Activated naive CD8-positive, alpha-beta T cell treated with anti-CD3 and anti-CD28 coated beads, Interleukin-2, amount 50 U/mL, for 24 hours (primary cell): Measurements from ENCODE around the gene MTO1.
"Not testable (repeated sequence)": the region's sequence is repeated elsewhere in the genome, so short reads cannot be mapped to it uniquely, and the experiment has no call there.

Source experiments
- ATAC-seq: fragments of 150-1000 bp; cut with Tn5 transposase; one replicate; pipeline ENCODE4 v1.10.0; 2021
- DNase-seq: peaks from one replicate; pipeline ENCODE4 v3.0.0; 2021
- H3K27ac Mint-ChIP-seq: one replicate; pipeline ENCODE4 v1.8.0; 2021; ENCODE audit warnings: mild to moderate bottlenecking, mixed read lengths
- H3K27me3 Mint-ChIP-seq: one replicate; pipeline ENCODE4 v1.8.0; 2021; ENCODE audit warnings: mixed read lengths
- H3K36me3 Mint-ChIP-seq: one replicate; pipeline ENCODE4 v1.8.0; 2021; ENCODE audit warnings: low read depth, mixed read lengths
- H3K4me1 Mint-ChIP-seq: one replicate; pipeline ENCODE4 v1.8.0; 2021; ENCODE audit warnings: mixed read lengths
- H3K4me3 Mint-ChIP-seq: one replicate; pipeline ENCODE4 v1.8.0; 2021; ENCODE audit warnings: mild to moderate bottlenecking, moderate library complexity, mixed read lengths
- H3K9me3 Mint-ChIP-seq: one replicate; pipeline ENCODE4 v1.8.0; 2021; ENCODE audit warnings: mixed read lengths

MTO1 gene, protein sequence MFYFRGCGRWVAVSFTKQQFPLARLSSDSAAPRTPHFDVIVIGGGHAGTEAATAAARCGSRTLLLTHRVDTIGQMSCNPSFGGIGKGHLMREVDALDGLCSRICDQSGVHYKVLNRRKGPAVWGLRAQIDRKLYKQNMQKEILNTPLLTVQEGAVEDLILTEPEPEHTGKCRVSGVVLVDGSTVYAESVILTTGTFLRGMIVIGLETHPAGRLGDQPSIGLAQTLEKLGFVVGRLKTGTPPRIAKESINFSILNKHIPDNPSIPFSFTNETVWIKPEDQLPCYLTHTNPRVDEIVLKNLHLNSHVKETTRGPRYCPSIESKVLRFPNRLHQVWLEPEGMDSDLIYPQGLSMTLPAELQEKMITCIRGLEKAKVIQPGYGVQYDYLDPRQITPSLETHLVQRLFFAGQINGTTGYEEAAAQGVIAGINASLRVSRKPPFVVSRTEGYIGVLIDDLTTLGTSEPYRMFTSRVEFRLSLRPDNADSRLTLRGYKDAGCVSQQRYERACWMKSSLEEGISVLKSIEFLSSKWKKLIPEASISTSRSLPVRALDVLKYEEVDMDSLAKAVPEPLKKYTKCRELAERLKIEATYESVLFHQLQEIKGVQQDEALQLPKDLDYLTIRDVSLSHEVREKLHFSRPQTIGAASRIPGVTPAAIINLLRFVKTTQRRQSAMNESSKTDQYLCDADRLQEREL

DNA sequence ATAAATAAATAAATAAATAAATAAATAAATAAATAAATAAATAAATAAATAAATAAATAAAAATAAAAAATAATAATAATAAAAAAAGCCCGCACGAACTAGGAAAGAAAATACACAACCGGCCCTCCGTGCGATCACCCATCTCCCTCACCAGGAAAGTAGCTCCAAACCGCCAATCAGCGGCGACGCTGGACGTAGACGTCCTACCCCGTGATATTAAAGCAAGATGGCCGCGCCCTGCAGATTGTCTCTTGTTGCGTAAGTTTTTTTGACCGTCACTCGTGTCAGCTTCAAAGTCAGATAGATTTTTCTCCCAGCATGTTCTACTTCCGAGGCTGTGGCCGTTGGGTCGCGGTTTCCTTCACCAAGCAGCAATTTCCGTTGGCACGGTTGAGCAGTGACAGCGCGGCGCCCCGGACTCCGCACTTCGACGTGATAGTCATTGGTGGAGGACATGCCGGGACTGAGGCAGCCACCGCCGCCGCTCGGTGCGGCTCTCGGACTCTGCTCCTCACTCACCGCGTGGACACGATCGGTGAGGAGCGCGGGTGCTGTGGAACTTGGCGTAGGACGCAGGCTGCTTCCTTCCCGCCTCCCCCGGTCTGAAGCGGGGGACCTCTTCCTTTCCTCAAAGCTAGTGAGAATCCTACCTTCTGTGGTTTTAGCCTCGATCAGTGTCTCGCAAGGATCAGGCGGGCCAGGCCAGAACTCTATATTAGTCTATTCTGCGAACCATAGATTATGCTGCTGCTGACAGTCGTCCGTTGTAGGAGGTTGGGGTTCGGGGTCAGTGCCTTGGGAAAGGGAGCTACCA lies at the start of gene MTO1:
Gene MTO1 (plus strand): TSS at position 201 of the 814 bp plus-strand sequence. CDS start 118 bp downstream, at position 319.
- H3K9me3 Mint-ChIP-seq: no peaks in the 10 kb centered on the region
- H3K36me3 Mint-ChIP-seq: peaks cover 28% of the 10 kb centered on the region
- DNase-seq (peak; percentile 79), ATAC-seq (peak; percentile 95)
- peaks cover 41% of the 10 kb centered on the region for H3K4me1 Mint-ChIP-seq
- no peaks in the 10 kb centered on the region for H3K27me3 Mint-ChIP-seq
- peak within 1 kb of the TSS; percentile 98 for H3K27ac Mint-ChIP-seq
- peak within 1 kb of the TSS; percentile 95 for H3K4me3 Mint-ChIP-seq

DNA sequence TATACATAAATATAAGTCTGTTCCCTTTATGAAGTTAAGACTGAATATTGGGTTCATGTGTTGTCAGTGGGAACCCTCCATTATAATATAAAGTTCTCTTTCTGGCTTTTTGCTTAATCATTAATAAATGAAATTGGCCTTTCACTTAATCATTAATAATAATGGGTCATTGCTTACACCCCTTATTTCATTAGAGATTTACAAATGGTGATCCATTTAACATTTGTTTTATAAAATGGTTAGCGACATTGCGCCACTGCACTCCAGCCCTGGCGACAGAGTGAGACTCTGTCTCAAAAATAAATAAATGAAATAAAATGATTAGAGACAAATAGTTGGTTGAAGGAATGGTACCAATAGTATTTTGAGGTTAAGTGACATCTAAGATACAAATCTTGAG lies 48.4 kb upstream of the MTO1 start:
- Mint-ChIP-seq H3K4me1 (peaks cover under 1% of the 10 kb centered on the region), H3K36me3 (peaks cover 10% of the 10 kb centered on the region), H3K27ac (no peak overlapping the region), H3K4me3 (no peak overlapping the region), H3K27me3 (no peaks in the 10 kb centered on the region), H3K9me3 (no peaks in the 10 kb centered on the region)
- no peak for ATAC-seq
- DNase-seq: no peak

DNA sequence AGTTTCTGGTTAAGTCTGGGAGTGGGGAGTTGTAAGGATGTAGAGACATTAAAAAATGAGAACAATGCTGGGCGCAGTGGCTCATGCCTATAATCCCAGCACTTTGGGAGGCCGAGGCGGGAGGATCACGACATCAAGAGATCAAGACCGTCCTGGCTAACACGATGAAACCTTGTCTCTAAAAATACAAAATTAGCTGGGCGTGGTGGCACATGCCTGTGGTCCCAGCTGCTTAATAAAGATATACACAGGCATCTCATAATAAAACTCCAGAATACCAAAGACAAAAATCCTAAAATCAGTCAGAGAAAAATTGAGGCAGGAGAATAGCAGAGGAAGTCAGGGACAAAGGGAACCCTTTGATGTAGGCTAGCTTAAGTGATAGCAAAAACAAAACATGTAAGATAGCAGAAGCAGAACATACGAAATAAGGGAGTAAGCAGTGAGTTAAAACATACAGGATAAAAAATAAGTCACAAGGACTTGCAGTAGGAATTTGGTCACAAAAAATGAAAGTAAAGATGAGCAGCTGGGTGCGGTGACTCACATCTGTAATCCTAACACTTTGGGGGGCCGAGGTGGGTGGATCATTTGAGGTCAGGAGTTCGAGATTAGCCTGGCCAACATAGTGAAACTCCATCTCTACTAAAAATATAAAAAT lies 43.3 kb upstream of the MTO1 start:
- H3K4me1 Mint-ChIP-seq: peaks cover 11% of the 10 kb centered on the region
- no peaks in the 10 kb centered on the region for H3K27me3 Mint-ChIP-seq
- peak overlapping the region; percentile 39 for H3K27ac Mint-ChIP-seq
- no peaks in the 10 kb centered on the region for H3K9me3 Mint-ChIP-seq
- ATAC-seq (no peak), DNase-seq (no peak)
- no peak overlapping the region for H3K4me3 Mint-ChIP-seq
- H3K36me3 Mint-ChIP-seq: peaks cover 30% of the 10 kb centered on the region

DNA sequence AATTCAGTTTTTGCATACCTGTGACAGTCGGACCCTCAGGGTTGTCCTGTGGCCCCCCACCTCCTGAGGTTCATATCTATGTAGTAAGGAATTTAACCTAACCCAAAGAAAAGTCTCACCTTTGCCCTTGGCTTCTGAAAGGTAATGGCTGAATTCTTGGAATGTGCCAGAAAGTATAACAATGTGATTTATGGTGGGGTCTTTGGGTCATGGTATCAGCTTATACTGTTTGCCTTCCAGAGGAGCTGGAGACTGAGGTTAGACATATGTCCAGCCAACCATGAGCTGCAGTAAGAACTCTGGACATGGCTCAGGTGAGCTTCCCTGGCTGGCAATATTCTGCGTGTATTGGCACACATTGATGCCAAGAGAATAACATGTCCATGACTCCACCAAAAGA lies 40.0 kb upstream of the MTO1 start:
- H3K9me3 Mint-ChIP-seq: no peaks in the 10 kb centered on the region
- no peak overlapping the region for H3K4me3 Mint-ChIP-seq

DNA sequence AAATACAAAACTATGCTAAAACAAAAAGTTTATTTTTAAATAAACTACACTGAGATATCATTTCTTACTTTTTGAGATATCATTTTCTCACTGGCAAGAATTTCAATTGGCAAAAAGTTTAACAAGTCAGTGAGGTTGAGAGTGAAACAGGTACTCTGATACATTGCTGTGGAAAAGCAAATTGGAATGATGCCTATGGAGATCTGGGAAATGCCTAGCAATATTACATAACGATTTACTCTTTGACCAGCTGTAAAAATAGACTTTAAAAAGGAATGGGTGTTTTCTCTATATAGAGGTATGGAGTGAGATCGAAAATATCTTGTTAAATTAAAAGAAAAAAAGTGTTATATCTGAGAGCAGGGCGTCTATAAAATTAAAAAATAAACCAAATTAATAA lies 26.3 kb upstream of the MTO1 start:
- no peak overlapping the region for H3K27ac Mint-ChIP-seq
- H3K36me3 Mint-ChIP-seq: peaks cover 61% of the 10 kb centered on the region
- no peaks in the 10 kb centered on the region for H3K9me3 Mint-ChIP-seq
- ATAC-seq: no peak
- no peaks in the 10 kb centered on the region for H3K4me1 Mint-ChIP-seq
- H3K27me3 Mint-ChIP-seq: no peaks in the 10 kb centered on the region
- no peak for DNase-seq
- H3K4me3 Mint-ChIP-seq: no peak overlapping the region

More for the DNA sequence above, 40.0 kb upstream of the MTO1 start:
- H3K27ac Mint-ChIP-seq: no peak overlapping the region
- H3K36me3 Mint-ChIP-seq: peaks cover 46% of the 10 kb centered on the region
- peaks cover 19% of the 10 kb centered on the region for H3K4me1 Mint-ChIP-seq
- DNase-seq (no peak), ATAC-seq (no peak)
- H3K27me3 Mint-ChIP-seq: no peaks in the 10 kb centered on the region

DNA sequence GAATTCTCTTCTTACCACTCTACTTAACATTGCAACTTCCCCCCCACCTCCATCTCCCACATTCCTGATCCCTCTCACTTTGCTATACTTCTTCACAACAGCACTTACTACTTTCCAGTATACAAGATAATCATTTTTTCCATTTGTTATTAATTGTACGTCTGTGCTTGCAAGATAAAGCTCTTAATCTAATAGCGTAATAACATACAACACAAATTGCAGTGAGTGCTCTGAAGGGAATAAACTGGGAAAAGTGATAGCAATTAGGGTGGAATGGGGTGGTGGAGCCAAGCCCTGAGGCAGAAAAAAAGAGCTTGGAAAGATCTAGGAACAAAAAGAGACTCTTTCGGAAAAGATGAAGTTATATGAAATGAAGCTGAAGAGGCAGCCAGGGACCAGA lies 18.0 kb upstream of the MTO1 start:
- ATAC-seq (no peak), DNase-seq (no peak)
- Mint-ChIP-seq H3K4me3 (no peak overlapping the region), H3K27ac (no peak overlapping the region), H3K27me3 (no peaks in the 10 kb centered on the region), H3K9me3 (no peaks in the 10 kb centered on the region), H3K4me1 (peaks cover 25% of the 10 kb centered on the region), H3K36me3 (peaks cover 57% of the 10 kb centered on the region)

DNA sequence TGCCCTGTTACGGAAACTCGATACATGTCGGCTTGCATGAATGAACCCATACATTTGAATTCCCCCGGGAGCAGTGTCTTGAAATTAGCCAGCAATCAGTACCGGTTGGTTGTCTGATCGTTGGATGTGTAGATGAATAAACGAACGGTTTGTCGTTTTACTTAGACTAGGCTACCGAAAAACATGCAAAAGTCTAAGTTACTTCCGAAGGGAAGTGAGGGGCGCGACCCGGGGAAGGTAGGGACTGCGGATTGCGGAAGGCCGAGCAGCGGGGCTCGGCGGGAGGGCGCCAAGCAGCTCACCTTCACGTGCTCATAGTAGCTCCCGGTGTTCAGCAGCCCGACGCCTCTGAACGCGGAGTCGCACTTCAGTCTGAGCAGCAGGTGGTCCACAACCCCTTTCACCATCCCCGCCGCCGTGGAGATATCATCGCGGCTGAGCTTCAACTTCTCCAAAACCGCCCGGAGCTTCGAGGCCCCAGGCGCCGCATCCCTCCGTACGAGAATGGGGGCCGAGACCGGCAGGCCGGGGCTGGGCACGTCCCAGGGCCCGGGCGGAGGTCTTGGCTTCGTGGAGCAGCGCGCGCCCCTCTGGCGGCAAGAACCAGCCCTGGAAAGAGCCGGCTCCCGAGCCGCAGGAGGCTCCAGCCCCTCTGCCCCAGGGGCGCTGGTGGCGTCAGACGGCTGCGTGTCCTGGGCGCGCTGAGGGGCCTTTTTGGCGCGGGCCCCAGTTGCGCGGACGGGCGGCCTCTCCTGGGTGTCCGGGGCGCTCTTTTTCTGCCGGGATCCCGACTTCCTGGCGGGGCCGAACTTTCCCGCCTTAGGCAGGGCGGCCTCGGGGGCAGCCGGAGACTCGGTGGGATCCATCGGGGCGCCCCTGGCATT lies 10.1 kb upstream of the MTO1 start:
- Mint-ChIP-seq H3K4me3 (peak overlapping the region; percentile 93), H3K27me3 (no peaks in the 10 kb centered on the region), H3K36me3 (peaks cover 35% of the 10 kb centered on the region), H3K27ac (peak overlapping the region; percentile 88), H3K4me1 (peaks cover 37% of the 10 kb centered on the region), H3K9me3 (no peaks in the 10 kb centered on the region)
- DNase-seq: peak; percentile 60
- ATAC-seq: peak; percentile 54

DNA sequence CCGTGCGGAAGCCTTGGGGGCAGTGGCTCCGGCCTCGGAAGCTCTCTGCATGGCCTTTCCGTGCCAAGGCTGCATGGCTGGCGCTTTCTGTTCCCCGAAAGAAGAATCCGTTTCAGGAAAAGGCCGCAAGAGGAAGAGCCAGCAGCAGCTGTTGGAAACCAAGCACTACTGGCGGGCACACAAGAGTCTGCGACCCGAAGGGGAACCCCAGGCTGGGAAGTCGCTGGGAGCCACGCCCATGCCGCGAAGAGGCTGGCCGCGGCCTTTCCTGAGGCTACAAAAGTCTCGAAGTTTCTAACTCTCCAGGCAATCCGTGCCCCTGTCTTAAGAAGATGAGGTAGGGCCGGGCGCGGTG lies 9.5 kb upstream of the MTO1 start, which contains the start of gene CGAS:
Gene CGAS (minus strand): TSS at position 191 of the 355 bp plus-strand sequence. CDS start 116 bp downstream, at position 75.
- peaks cover 37% of the 10 kb centered on the region for H3K4me1 Mint-ChIP-seq
- no peaks in the 10 kb centered on the region for H3K27me3 Mint-ChIP-seq
- DNase-seq (peak; percentile 83), ATAC-seq (peak; percentile 94)
- H3K27ac Mint-ChIP-seq: peak within 1 kb of the TSS; percentile 88
- H3K9me3 Mint-ChIP-seq: no peaks in the 10 kb centered on the region
- peak within 1 kb of the TSS; percentile 93 for H3K4me3 Mint-ChIP-seq
- peaks cover 35% of the 10 kb centered on the region for H3K36me3 Mint-ChIP-seq

DNA sequence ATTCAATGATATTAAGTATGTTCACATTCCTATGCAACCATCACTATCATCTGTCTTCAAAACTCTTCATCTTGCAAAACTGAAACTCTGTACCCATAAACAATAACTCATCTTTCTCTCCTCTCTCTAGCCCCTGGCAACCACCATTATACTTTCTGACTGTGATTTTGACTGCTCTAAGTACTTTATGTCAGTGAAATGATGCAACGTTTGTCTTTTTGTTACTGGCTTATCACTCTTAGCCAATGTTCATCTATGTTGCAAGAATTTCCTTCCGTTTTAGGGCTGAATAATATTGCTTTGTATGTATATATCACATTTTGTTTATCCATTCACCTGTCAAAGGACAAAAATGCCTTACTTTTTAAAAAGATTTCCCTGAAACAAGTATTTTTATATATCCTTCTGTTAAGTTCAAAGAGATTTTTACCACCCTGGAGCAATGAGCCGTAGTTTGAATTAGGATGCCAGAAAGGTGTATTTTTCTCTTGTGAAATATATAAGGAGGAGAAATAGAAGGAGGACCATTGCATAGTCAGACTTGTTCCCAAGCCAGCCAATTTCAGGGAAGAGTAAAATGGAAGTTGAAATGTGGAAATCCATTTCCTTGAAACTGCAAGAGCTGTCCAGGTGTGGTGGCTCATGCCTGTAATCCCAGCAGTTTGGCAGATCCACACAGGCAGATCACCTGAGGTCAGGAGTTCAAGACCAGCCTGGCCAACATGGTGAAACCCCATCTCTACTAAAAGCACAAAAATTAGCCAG lies 5.5 kb upstream of the MTO1 start:
- H3K36me3 Mint-ChIP-seq: peaks cover 2% of the 10 kb centered on the region
- H3K4me1 Mint-ChIP-seq: peaks cover 29% of the 10 kb centered on the region
- H3K27ac Mint-ChIP-seq: peak overlapping the region; percentile 1
- H3K9me3 Mint-ChIP-seq: no peaks in the 10 kb centered on the region
- no peak overlapping the region for H3K4me3 Mint-ChIP-seq
- DNase-seq (no peak), ATAC-seq (no peak)
- H3K27me3 Mint-ChIP-seq: no peaks in the 10 kb centered on the region

DNA sequence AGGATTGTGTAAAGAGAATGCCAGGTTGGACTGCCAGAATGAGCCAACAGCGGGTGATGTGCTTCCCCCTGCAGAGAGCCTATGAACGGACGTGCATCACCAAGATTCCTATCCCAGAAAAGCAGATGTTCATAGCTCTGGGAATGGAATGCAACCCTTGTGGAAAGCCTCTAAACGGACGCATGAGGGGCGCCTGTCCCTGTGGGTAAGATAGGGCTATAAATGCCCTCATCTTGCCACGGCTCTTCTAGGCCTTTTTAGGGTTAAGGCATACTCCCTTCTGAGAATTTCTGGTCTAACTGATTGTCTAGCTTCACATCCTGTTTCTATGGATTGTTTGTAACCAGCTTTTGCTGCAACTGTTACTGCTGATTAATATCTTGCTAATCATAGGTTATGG lies 2.1 kb upstream of the MTO1 start:
- Mint-ChIP-seq H3K36me3 (peaks cover 18% of the 10 kb centered on the region), H3K27ac (peak overlapping the region; percentile 67), H3K4me1 (peaks cover 42% of the 10 kb centered on the region), H3K4me3 (peak overlapping the region; percentile 95)
- ATAC-seq, H3K27me3 Mint-ChIP-seq, H3K9me3 Mint-ChIP-seq, DNase-seq: not testable (repeated sequence)

DNA sequence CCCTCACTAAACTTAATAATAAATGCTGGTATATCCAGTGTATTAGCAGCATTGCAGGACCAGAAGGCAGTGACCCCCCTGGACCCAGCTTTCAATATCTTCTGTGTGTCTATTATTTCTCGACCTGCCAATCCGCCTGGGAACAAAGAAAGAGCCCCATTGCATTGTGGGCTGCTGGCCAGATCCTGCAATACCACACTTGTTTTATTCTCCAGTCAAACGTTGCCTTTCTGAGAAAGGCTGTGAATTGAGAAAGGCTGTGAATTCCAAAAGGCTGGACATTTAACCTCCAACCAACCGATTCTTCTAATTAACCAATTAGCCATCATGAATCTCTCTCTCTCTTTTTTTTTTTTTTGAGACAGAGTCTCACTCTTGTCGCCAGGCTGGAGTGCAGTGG lies 1.5 kb upstream of the MTO1 start:
- ATAC-seq (no peak), DNase-seq (no peak)
- H3K27me3 Mint-ChIP-seq: no peaks in the 10 kb centered on the region
- H3K9me3 Mint-ChIP-seq: no peaks in the 10 kb centered on the region
- peak overlapping the region; percentile 98 for H3K27ac Mint-ChIP-seq
- peak overlapping the region; percentile 95 for H3K4me3 Mint-ChIP-seq
- H3K36me3 Mint-ChIP-seq: peaks cover 18% of the 10 kb centered on the region
- H3K4me1 Mint-ChIP-seq: peaks cover 42% of the 10 kb centered on the region

DNA sequence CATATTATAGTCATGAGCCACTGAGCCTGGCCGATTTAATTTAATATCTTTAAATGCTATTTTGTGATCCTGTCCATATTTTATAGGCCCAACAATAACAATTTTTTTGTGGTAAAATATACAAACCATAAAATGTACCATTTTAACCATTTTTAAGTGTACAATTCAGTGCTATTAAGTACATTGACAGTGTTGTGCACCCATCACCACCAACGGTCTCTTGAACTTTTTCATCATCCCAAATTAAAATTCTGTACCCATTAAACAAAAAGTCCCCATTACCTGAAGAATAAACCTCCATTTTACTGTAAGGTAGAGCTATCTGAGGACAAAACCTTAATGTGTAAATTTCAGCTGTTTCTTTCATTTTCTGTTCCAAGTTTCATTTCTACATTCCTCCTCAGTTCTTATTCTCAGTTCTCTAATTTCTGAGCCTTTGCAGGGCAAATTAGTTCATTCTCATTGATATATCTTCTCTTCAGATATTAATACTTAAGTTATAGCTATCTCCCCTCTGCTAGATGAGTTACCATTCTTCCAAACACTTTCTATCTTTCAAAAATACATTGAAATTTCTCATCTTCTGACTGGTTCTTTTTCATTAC lies 10.3 kb downstream of the MTO1 start:
- ATAC-seq (no peak), DNase-seq (no peak)
- Mint-ChIP-seq H3K9me3 (no peaks in the 10 kb centered on the region), H3K27me3 (no peaks in the 10 kb centered on the region), H3K36me3 (peaks cover 33% of the 10 kb centered on the region), H3K4me1 (peaks cover 17% of the 10 kb centered on the region), H3K27ac (peak overlapping the region; percentile 58), H3K4me3 (no peak overlapping the region)
